A673 (cell line): ENCODE results near the gene FNBP1L. TPM values are rescaled to one million over a fixed set of nuclear protein-coding genes. Genes with fewer than 3 reads are reported as not detected.

Source experiments
- BruUV-seq: library from RNA; stranded (reverse); fragments of 400-500 nt; replicated peaks from 2 replicates; lab custom pipeline; 2021; lab: Mats Ljungman, UMichigan
- CTCF ChIA-PET: fragments of 300-600 bp; sonication (Branson Sonifier 250); formaldehyde crosslinking; loops from one replicate; lab custom pipeline; 2022; ENCODE audit warnings: antibody characterized with exemption; lab: Charles Lee
- POLR2A ChIA-PET: fragments of 300-600 bp; sonication (Branson Sonifier 250); formaldehyde crosslinking; loops from one replicate; lab custom pipeline; 2022; ENCODE audit warnings: antibody characterized with exemption; ENCODE audit not compliant: low non-redundant PET; lab: Charles Lee
- DNase-seq: peaks from one replicate; pipeline ENCODE4 v3.0.0-alpha.2; 2015; ENCODE audit warnings: low spot score
- H3K27ac ChIP-seq: fragments of 200-600 bp; sonication (generic); 2 replicates; pipeline ENCODE4 v1.5.1; 2016; ENCODE audit warnings: mixed run types, low read depth, mild to moderate bottlenecking, mixed read lengths, antibody characterized with exemption, low read length; ENCODE audit not compliant: poor library complexity, severe bottlenecking
- H3K27me3 ChIP-seq: fragments of 200-600 bp; sonication (generic); replicated peaks from 2 replicates; pipeline ENCODE4 v1.6.1; 2017; ENCODE audit warnings: mixed run types, low read depth, mild to moderate bottlenecking, mixed read lengths, antibody characterized with exemption, low read length; ENCODE audit not compliant: insufficient read depth, poor library complexity
- H3K36me3 ChIP-seq: fragments of 200-600 bp; sonication (generic); 2 replicates; pipeline ENCODE4 v1.6.1; 2016; ENCODE audit warnings: mixed run types, mild to moderate bottlenecking, mixed read lengths, antibody characterized with exemption, low read length; ENCODE audit not compliant: insufficient read depth, poor library complexity, severe bottlenecking
- H3K4me1 ChIP-seq: fragments of 200-600 bp; sonication (generic); 2 replicates; pipeline ENCODE4 v1.6.1; 2017; ENCODE audit warnings: mixed run types, mild to moderate bottlenecking, mixed read lengths, antibody characterized with exemption, low read length; ENCODE audit not compliant: insufficient read depth, poor library complexity, severe bottlenecking
- H3K4me3 ChIP-seq: fragments of 200-600 bp; sonication (generic); 2 replicates; pipeline ENCODE4 v1.5.1; 2016; ENCODE audit warnings: low read depth, mixed run types, mild to moderate bottlenecking, mixed read lengths, low read length; ENCODE audit not compliant: poor library complexity, severe bottlenecking
- H3K9me3 ChIP-seq: fragments of 200-600 bp; sonication (generic); 2 replicates; pipeline ENCODE4 v1.6.1; 2016; ENCODE audit warnings: mixed run types, low read depth, mild to moderate bottlenecking, mixed read lengths, antibody characterized with exemption, low read length; ENCODE audit not compliant: poor library complexity, severe bottlenecking
- EZH2 ChIP-seq: fragments of 200-600 bp; sonication (generic); IDR thresholded peaks from 2 replicates; pipeline ENCODE4 v1.6.1; 2017; ENCODE audit warnings: borderline replicate concordance, low read depth, mild to moderate bottlenecking, mixed read lengths, antibody characterized with exemption, low read length; ENCODE audit not compliant: poor library complexity, severe bottlenecking
- intact Hi-C: fragments of 100-400 bp; cut with micrococcal nuclease; formaldehyde crosslinking; loops from one replicate; pipeline ENCODE4 v1.10.0; 2022; ENCODE audit not compliant: unreplicated experiment
- total RNA-seq: library from RNA; stranded (reverse); gene quantifications from 2 replicates; pipeline ENCODE4 v1.2.3, GENCODE V29; 2021
- TF ChIP-seq, protein P1 (sequence below): fragments of 300-800, 200-600 bp; sonication (generic); conservative IDR thresholded peaks from 2 replicates; pipeline ENCODE4 v1.5.1; 2017; ENCODE audit warnings: low read depth, mild to moderate bottlenecking, antibody characterized with exemption, low read length, moderate library complexity, mixed read lengths

Gene FNBP1L
- total RNA-seq, 1 experiment from 2014 or later, result 39.6 TPM

DNA sequence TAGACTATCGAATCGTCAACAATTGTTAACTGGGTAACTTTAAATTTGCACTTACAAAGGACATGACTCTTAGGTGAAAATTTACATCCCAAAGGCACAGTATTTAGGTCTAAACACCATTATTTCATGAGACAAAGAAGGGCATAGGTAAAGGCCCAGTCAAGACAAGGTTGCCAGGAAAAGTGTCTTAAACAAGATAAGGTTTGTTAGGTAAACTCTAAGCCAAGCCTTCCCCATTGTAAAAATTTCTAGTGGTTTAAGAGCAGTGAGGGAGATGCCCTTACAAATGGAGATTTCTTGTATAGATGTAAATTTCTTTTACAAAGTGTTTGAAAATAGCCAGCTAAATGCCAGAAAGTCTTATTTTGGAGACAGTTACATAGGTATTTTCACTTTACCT, 36.9 kb upstream of the FNBP1L start:
- Histone ChIP-seq H3K27ac (no peak overlapping the region), H3K4me1 (no peaks in the 10 kb centered on the region), H3K27me3 (no peaks in the 10 kb centered on the region), H3K4me3 (no peak overlapping the region), H3K9me3 (peaks cover 16% of the 10 kb centered on the region), H3K36me3 (no peaks in the 10 kb centered on the region)
- ChIA-PET POLR2A (no interaction called here), CTCF (no interaction called here)
- intact Hi-C loops, result no loop called here
- no peak for TF ChIP-seq EZH2
- TF ChIP-seq, protein P1, sequence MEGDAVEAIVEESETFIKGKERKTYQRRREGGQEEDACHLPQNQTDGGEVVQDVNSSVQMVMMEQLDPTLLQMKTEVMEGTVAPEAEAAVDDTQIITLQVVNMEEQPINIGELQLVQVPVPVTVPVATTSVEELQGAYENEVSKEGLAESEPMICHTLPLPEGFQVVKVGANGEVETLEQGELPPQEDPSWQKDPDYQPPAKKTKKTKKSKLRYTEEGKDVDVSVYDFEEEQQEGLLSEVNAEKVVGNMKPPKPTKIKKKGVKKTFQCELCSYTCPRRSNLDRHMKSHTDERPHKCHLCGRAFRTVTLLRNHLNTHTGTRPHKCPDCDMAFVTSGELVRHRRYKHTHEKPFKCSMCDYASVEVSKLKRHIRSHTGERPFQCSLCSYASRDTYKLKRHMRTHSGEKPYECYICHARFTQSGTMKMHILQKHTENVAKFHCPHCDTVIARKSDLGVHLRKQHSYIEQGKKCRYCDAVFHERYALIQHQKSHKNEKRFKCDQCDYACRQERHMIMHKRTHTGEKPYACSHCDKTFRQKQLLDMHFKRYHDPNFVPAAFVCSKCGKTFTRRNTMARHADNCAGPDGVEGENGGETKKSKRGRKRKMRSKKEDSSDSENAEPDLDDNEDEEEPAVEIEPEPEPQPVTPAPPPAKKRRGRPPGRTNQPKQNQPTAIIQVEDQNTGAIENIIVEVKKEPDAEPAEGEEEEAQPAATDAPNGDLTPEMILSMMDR, result no peak
- no TSS peak for BruUV-seq
- DNase-seq, result no peak

DNA sequence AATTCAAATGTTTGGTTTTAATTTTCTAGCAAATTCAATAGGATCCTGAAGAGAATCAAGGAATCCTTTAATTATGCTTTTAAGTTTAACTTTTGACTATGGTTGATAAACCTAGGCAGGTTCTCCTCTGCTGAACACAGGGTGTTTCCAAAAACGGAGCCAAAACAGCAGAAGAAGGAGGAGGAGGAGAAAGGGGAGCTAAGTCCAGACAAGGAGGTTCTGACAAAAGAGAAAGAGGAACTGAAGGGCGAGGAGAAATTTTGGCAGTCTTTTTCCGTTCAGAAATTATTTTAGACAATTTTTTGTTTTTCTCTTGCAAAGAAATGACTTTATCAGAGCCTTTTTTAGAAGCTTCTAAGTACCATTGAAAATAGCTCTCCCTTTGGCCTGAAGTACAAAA, 33.2 kb upstream of the FNBP1L start:
- H3K9me3 ChIP-seq, result peaks cover 4% of the 10 kb centered on the region
- no TSS peak for BruUV-seq
- no peak overlapping the region for H3K27ac ChIP-seq
- no peak for DNase-seq
- H3K36me3 ChIP-seq, result no peaks in the 10 kb centered on the region
- intact Hi-C loops, result no loop called here
- no peaks in the 10 kb centered on the region for H3K4me1 ChIP-seq
- no peak overlapping the region for H3K4me3 ChIP-seq
- no peak for TF ChIP-seq EZH2
- TF ChIP-seq, protein P1, result no peak
- H3K27me3 ChIP-seq, result no peaks in the 10 kb centered on the region
- POLR2A ChIA-PET, result no interaction called here
- CTCF ChIA-PET, result no interaction called here

DNA sequence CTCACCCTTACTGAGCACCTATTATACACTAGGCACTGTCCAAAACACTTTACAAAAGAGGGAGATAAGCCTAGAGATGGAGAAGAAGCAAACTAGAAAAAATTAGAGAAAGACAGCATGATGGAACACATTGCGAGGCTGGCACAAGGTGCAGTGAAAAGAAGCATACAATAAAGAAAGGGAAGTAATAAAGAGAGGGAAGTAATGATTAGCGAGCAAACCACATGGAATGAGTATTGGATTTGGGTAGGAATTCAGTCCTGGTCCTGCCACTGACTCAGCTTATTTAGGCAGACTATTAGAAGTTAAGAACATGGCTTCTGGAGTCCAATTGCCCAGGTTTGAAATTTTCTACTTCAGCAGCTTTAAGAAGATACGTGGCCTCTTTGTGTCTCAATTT, 32.6 kb upstream of the FNBP1L start:
- H3K4me1 ChIP-seq, result no peaks in the 10 kb centered on the region
- no peaks in the 10 kb centered on the region for H3K36me3 ChIP-seq
- H3K9me3 ChIP-seq, result no peaks in the 10 kb centered on the region
- DNase-seq, result no peak
- intact Hi-C loops, result no loop called here
- no peaks in the 10 kb centered on the region for H3K27me3 ChIP-seq
- TF ChIP-seq, protein P1, result no peak
- CTCF ChIA-PET, result no interaction called here
- BruUV-seq, result no TSS peak
- H3K27ac ChIP-seq, result no peak overlapping the region
- POLR2A ChIA-PET, result no interaction called here
- H3K4me3 ChIP-seq, result no peak overlapping the region
